GM13977 (cell line): ENCODE results near the gene RPAP3.

Experiments used
- DNase-seq: peaks from one replicate; pipeline ENCODE4 v3.0.0; 2012; ENCODE audit warnings: low spot score
- in situ Hi-C: fragments of 300-500 bp; cut with MboI; formaldehyde crosslinking; loops from one replicate; pipeline ENCODE4 v1.12.0; 2022; ENCODE audit warnings: low sequenced_read_pairs, low pct_unique_long_range_greater_than_20kb, mixed read lengths, inconsistent platforms; ENCODE audit not compliant: unreplicated experiment
- TF ChIP-seq, protein P1 (sequence below): IDR thresholded peaks from 2 replicates; pipeline ENCODE4 v1.5.1; 2012; ENCODE audit warnings: mild to moderate bottlenecking, control low read depth; ENCODE audit not compliant: insufficient read depth; ENCODE audit errors: extremely low read depth, missing control alignments

Gene RPAP3

DNA sequence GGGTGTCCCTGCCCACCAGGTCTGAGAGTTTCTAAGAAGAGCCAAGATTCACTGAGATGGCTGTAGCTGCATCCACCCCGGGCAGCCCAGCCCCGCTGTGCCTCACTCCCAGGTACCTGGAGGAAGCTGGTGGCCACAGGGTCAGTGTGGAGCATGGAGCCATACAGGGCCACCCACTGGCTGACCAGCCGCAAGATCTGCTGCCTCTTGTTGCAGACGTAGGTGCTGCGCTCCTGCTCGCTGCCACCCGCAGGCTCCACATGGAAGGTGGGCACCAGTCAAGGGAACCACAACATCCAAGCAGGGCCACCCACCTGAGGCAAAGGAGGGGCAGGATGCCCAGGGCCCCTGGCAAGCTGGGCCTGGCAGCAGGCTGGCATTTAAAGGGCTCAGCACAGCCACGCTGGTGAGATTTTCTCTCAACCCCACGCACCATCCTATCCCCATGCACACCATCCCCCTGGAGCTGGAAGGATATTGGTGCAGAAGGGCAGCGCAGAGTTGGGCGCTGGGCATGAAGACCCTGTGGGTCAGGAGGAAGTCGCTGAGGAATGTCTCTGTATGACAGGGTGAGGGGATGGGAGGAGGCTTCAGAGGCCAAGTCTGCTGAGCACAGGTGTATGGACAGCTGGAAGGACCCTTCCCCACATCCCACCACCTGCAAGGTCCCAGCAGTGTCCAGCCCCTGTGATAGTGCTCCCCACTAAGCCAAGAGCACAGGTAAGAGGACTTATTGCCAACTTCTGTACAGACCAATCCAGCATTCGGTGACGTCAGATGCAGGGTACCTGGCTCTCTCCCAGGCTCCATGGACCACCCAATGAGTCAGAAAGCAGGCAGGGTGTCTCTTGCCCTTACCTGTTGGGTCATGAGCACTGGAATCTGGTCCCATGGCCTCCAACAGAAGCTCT, 42.0 kb upstream of the RPAP3 start:
- in situ Hi-C loops = loop anchor here (25.0 kb wide), 1 partner anchor 414 kb away; the partner anchor contains the start of gene ASB8
- TF ChIP-seq, protein P1, sequence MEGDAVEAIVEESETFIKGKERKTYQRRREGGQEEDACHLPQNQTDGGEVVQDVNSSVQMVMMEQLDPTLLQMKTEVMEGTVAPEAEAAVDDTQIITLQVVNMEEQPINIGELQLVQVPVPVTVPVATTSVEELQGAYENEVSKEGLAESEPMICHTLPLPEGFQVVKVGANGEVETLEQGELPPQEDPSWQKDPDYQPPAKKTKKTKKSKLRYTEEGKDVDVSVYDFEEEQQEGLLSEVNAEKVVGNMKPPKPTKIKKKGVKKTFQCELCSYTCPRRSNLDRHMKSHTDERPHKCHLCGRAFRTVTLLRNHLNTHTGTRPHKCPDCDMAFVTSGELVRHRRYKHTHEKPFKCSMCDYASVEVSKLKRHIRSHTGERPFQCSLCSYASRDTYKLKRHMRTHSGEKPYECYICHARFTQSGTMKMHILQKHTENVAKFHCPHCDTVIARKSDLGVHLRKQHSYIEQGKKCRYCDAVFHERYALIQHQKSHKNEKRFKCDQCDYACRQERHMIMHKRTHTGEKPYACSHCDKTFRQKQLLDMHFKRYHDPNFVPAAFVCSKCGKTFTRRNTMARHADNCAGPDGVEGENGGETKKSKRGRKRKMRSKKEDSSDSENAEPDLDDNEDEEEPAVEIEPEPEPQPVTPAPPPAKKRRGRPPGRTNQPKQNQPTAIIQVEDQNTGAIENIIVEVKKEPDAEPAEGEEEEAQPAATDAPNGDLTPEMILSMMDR = no peak
- no peak for DNase-seq

DNA sequence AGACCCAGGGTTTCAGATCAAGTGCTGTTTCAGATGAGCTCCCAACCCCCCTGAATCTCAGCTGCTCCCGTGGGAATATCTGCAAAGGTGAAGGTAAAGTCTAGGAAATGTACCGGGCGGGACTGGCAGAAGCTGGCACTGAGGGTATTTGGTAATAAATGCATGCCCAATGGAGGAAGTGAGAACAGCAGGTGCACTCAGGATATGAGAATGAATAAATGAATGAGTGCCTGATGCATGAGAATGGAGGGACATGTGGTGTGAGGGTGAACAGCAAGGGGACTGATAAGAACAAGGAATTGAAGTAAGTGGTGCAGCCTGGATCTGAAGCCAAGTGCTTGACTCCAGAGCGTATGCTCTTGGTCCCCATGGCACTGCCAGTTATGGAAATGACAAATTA, 41.3 kb upstream of the RPAP3 start:
- TF ChIP-seq, protein P1 = no peak
- in situ Hi-C loops = loop anchor here (25.0 kb wide), 1 partner anchor 415 kb away; the partner anchor contains the start of gene ASB8
- DNase-seq = no peak

DNA sequence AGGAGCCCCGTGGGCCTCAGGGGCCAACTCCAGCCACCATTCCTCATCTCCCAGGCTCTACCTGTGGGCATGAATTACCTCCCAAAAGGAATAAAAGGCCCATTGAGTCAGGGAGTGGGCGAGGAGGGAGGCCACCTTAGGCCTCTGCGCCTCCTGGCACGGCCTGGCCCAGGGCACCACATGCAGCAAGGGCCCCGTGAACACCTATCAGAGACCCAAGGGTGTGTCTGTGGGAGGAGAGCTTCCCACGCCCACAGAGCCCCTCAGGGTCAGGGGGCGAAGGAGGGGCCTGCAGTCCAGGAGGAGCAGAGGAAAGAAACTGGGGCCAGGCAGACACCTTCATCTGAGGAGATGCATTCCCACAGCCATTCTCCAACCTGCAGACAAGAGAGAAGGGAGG, 40.7 kb upstream of the RPAP3 start:
- DNase-seq = no peak
- TF ChIP-seq, protein P1 = no peak
- in situ Hi-C loops = loop anchor here (25.0 kb wide), 1 partner anchor 416 kb away; the partner anchor contains the start of gene ASB8

DNA sequence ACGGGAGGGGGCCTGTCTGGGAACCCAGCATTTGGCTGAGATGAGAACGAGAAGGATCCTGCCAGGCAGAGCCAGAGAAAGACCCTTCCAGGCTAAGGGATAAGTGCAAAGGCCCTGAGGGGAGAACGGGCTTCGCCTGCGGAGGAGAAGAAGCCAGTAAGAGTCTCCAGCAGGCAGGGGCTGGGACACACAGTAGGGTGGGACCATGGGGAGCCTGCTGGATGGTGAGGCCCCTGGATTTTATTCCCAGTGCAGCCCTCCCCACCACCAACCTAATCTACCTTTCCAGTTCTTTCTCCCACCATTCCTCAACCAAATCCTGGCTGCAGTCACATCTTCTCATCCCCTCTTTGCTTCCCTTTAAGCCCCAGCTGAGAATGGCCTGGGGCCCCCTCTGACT, 40.2 kb upstream of the RPAP3 start:
- no peak for DNase-seq
- TF ChIP-seq, protein P1 = no peak
- in situ Hi-C loops = loop anchor here (25.0 kb wide), 1 partner anchor 416 kb away; the partner anchor contains the start of gene ASB8

DNA sequence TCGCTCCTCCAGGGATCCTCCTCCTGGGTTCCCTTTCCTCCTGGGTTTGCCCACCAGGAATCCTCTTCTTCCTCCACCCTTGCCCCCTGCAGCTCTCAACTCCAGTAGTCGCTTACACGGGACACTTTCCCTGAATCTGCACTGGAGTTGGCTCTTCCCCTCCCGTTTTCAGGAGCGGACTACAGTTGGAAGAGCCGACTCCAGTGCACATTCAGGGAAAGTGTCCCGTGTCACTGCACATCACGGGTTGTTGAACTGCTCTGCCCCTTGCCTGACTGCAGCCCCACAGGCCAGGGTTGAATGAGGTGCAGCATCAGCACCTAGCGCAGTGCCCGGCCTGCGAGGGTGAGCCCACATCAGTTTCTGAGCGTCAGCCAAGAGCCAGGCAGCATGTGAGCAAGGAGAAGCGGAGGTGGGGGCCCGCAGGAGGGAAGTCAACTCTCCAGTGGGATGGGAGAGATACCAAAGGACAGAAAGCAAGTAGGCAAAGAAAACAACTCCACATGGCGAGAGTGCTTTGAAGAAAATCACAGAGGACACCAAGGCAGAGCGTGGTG, 39.7 kb upstream of the RPAP3 start:
- in situ Hi-C loops = loop anchor here (25.0 kb wide), 1 partner anchor 417 kb away; the partner anchor contains the start of gene ASB8
- DNase-seq = no peak
- TF ChIP-seq, protein P1 = no peak

DNA sequence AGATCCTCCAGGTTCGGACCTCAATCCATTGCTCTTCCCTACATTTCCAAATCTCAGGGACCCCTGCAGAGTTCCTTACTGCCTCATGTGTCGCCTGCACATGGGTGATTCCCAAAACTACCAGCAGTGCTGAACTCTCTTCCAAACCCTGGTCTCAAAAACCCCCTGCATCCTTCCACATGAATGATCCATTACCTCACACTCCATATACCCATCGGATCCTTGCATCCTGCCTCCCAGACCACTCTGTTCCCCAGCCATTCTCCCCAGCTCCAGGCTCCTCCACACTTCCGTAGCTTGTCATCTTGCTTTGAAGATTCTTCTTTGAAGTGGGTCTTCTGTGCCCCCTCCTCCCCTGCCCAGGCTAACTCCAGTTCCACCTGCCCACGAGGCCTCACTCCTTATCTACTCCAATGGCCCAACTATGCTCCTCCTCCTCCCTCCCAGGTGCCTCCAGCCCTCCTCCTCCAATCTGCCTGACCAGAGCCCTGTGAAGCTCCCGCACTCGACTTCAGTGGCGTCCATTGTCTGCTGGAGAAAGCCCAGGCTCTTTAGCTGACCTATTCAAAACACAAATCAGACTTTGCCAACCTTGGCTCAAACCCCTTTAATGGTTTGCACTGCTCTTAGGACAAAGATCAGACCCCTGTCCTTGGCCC, 39.1 kb upstream of the RPAP3 start:
- TF ChIP-seq, protein P1 = no peak
- in situ Hi-C loops = loop anchor here (25.0 kb wide), 1 partner anchor 417 kb away; the partner anchor contains the start of gene ASB8
- no peak for DNase-seq
